ENCODE measurements around the gene GPR17. TPM values are rescaled to one million over a fixed set of nuclear protein-coding genes. Genes with fewer than 3 reads are reported as not detected.

Gene GPR17
- total RNA-seq (2014; rRNA removed; shearing (Covaris generic)), result not detected in 2 replicates
- polyA plus RNA-seq (2015; cell fraction: cytosol; rRNA removed), result not detected in 2 replicates
- polyA plus RNA-seq (2015; cell fraction: nucleus; rRNA removed), result not detected in 2 replicates

- no peak for DNase-seq (ENCODE audit: low read depth, low spot score)
- in situ Hi-C loops (cut with HindIII; ENCODE audit: low pct_unique_long_range_greater_than_20kb, low sequenced_read_pairs), result no loop called here
Observed at GRCh38 chr2:127645395-127646291, at the start of gene GPR17. TSS of gene GPR17 (plus strand) at chr2:127646153. CDS start at chr2:127650736, 4,583 bp downstream.

GRCh38 chr2:127596311-127597045 lies 49.5 kb upstream of the GPR17 start:
- in situ Hi-C loops (cut with HindIII; ENCODE audit: low pct_unique_long_range_greater_than_20kb, low sequenced_read_pairs), result no loop called here
- no peak for DNase-seq (ENCODE audit: low read depth, low spot score)

- no peak for DNase-seq (ENCODE audit: low read depth, low spot score)
- in situ Hi-C loops (cut with HindIII; ENCODE audit: low pct_unique_long_range_greater_than_20kb, low sequenced_read_pairs), result no loop called here
Observed at GRCh38 chr2:127597046-127597983, 48.6 kb upstream of the GPR17 start.

GRCh38 chr2:127597984-127598380 lies 48.0 kb upstream of the GPR17 start:
- no peak for DNase-seq (ENCODE audit: low read depth, low spot score)
- in situ Hi-C loops (cut with HindIII; ENCODE audit: low pct_unique_long_range_greater_than_20kb, low sequenced_read_pairs), result no loop called here

- in situ Hi-C loops (cut with HindIII; ENCODE audit: low pct_unique_long_range_greater_than_20kb, low sequenced_read_pairs), result no loop called here
- DNase-seq (ENCODE audit: low read depth, low spot score), result no peak
Observed at GRCh38 chr2:127598711-127599110, 47.2 kb upstream of the GPR17 start.

- no peak for DNase-seq (ENCODE audit: low read depth, low spot score)
Observed at GRCh38 chr2:127599211-127599610, 46.7 kb upstream of the GPR17 start.

GRCh38 chr2:127604986-127605385 lies 41.0 kb upstream of the GPR17 start:
- in situ Hi-C loops (cut with HindIII; ENCODE audit: low pct_unique_long_range_greater_than_20kb, low sequenced_read_pairs), result no loop called here
- DNase-seq (ENCODE audit: low read depth, low spot score), result no peak

More at GRCh38 chr2:127599211-127599610, 46.7 kb upstream of the GPR17 start:
- in situ Hi-C loops (cut with HindIII; ENCODE audit: low pct_unique_long_range_greater_than_20kb, low sequenced_read_pairs), result no loop called here

- in situ Hi-C loops (cut with HindIII; ENCODE audit: low pct_unique_long_range_greater_than_20kb, low sequenced_read_pairs), result no loop called here
- DNase-seq (ENCODE audit: low read depth, low spot score), result no peak
Observed at GRCh38 chr2:127605691-127606263, 40.2 kb upstream of the GPR17 start.

GRCh38 chr2:127606625-127607398 lies 39.1 kb upstream of the GPR17 start:
- DNase-seq (ENCODE audit: low read depth, low spot score), result no peak
- in situ Hi-C loops (cut with HindIII; ENCODE audit: low pct_unique_long_range_greater_than_20kb, low sequenced_read_pairs), result no loop called here

GRCh38 chr2:127607399-127607908 lies 38.5 kb upstream of the GPR17 start:
- in situ Hi-C loops (cut with HindIII; ENCODE audit: low pct_unique_long_range_greater_than_20kb, low sequenced_read_pairs), result no loop called here
- no peak for DNase-seq (ENCODE audit: low read depth, low spot score)

- in situ Hi-C loops (cut with HindIII; ENCODE audit: low pct_unique_long_range_greater_than_20kb, low sequenced_read_pairs), result no loop called here
- no peak for DNase-seq (ENCODE audit: low read depth, low spot score)
Observed at GRCh38 chr2:127608061-127609030, 37.6 kb upstream of the GPR17 start.

GRCh38 chr2:127609031-127609751 lies 36.8 kb upstream of the GPR17 start:
- DNase-seq (ENCODE audit: low read depth, low spot score), result no peak
- in situ Hi-C loops (cut with HindIII; ENCODE audit: low pct_unique_long_range_greater_than_20kb, low sequenced_read_pairs), result no loop called here

GRCh38 chr2:127609818-127610217 lies 36.1 kb upstream of the GPR17 start:
- in situ Hi-C loops (cut with HindIII; ENCODE audit: low pct_unique_long_range_greater_than_20kb, low sequenced_read_pairs), result no loop called here
- no peak for DNase-seq (ENCODE audit: low read depth, low spot score)

- in situ Hi-C loops (cut with HindIII; ENCODE audit: low pct_unique_long_range_greater_than_20kb, low sequenced_read_pairs), result no loop called here
- DNase-seq (ENCODE audit: low read depth, low spot score), result no peak
Observed at GRCh38 chr2:127610561-127610960, 35.4 kb upstream of the GPR17 start.
